GM12864 (cell line): ENCODE data around the gene OPRL1.

ENCODE experiments used
- DNase-seq: peaks from one replicate; pipeline ENCODE4 v3.0.0-alpha.2; 2011; ENCODE audit warnings: low read depth
- H3K4me3 ChIP-seq: 2 replicates; pipeline ENCODE4 v1.5.1; 2011; ENCODE audit warnings: mild to moderate bottlenecking, low read depth, low read length, control low read depth
- CTCF ChIP-seq: IDR thresholded peaks from 2 replicates; pipeline ENCODE4 v1.5.1; 2011; ENCODE audit warnings: low read depth, mild to moderate bottlenecking, moderate library complexity, low read length, control low read depth, inconsistent platforms; ENCODE audit errors: missing control alignments

Gene OPRL1

GRCh38 chr20:64137598-64138031, 57.7 kb downstream of the OPRL1 start:
- H3K4me3 ChIP-seq: no peak overlapping the region
- no peak for TF ChIP-seq CTCF
- no peak for DNase-seq

- TF ChIP-seq CTCF: no peak
- DNase-seq: no peak
Observed at GRCh38 chr20:64138276-64138815, 58.5 kb downstream of the OPRL1 start.

GRCh38 chr20:64139199-64140060, 59.5 kb downstream of the OPRL1 start:
- TF ChIP-seq CTCF: no peak
- H3K4me3 ChIP-seq: no peak overlapping the region
- no peak for DNase-seq

More at GRCh38 chr20:64138276-64138815, 58.5 kb downstream of the OPRL1 start:
- no peak overlapping the region for H3K4me3 ChIP-seq

GRCh38 chr20:64140061-64140931, 60.4 kb downstream of the OPRL1 start:
- TF ChIP-seq CTCF: no peak
- no peak for DNase-seq
- H3K4me3 ChIP-seq: no peak overlapping the region

GRCh38 chr20:64140956-64141355, 61.1 kb downstream of the OPRL1 start:
- no peak overlapping the region for H3K4me3 ChIP-seq
- TF ChIP-seq CTCF: no peak
- no peak for DNase-seq

- no peak for DNase-seq
- no peak for TF ChIP-seq CTCF
- H3K4me3 ChIP-seq: no peak overlapping the region
Observed at GRCh38 chr20:64142590-64142989, 62.7 kb downstream of the OPRL1 start.
